GM19372 (cell line): ENCODE results near the gene DHTKD1.
"Not testable (repeated sequence)": the region's sequence is repeated elsewhere in the genome, so short reads cannot be mapped to it uniquely, and the experiment has no call there.

ENCODE experiments used
- ATAC-seq: cut with Tn5 transposase; IDR thresholded peaks from one replicate; pipeline ENCODE4 v1.9.1; 2021; ENCODE audit warnings: mild to moderate bottlenecking, low read depth, moderate library complexity; ENCODE audit not compliant: unreplicated experiment

The DHTKD1 gene

DNA sequence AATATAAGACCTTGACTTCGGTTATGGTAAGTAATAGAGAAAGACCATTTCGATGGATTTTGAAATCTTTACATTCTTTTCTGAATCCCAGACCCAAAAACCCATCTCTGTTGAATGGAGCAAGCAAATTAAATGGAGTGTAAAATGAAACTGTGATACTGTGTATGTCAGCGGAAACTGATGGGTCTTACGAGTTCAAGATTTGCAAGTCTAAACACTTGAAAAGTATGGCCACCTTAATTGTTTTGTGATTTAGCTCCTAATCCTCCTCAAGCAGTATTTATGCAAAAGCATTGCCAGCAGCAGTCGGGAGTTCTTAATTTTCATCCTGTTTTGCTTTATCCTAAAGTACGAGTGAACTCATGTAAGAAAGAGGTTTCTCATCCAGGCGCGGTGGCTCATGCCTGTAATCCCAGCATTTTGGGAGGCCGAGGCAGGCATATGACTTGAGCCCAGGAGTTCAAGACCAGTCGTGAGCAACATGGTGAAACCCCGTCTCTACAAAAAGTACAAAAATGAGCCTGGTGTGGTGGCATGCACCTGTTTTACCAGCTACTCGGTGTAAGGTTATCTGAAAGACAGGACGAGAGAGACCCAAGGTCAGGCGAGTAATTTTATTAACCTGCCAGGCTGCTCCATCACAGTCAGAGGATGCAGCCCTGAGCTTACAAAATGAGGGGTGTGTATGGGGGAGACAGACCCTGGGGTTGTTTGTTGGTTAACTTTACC lies 5.8 kb upstream of the DHTKD1 start:
- ATAC-seq = no peak

- ATAC-seq = no peak
These were observed 5.3 kb upstream of the DHTKD1 start for GRCh38 chr10:12063483-12063818.

DNA sequence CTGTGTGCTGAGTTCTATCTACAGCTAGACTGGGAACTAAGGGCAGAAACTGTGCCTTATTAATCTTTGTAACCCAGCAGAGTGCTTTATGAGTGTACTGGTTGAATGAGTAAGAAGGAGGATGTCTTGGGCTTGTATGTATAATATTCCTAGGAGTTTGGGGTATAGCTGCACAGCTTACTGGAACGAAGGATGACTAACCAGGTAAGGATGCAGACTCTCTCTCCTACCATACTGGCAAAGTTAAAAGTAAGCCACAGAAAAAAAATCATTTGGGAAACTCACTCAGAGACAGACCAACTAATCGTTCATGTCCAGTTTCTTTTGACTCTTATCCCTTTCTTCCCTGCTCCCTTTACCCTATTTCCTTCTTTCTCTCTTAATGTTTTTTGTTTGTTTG lies 1.4 kb upstream of the DHTKD1 start:
- ATAC-seq = no peak

DNA sequence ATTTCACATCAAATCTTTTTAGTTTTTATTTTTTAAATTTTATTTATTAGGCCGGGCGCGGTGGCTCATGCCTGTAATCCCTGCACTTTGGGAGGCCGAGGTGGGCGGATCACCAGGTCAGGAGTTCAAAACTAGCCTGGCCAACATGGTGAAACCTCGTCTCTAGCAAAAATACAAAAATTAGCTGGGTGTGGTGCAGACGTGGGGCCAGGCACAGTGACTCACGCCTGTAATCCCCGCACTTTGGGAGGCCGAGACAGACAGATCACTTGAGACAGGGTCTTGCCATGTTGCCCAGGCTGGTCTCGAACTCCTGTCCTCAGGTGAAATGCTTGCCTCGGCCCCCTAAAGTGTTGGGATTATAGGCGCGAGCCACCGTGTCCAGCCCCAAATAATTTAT lies 2.7 kb downstream of the DHTKD1 start:
- ATAC-seq = not testable (repeated sequence)

DNA sequence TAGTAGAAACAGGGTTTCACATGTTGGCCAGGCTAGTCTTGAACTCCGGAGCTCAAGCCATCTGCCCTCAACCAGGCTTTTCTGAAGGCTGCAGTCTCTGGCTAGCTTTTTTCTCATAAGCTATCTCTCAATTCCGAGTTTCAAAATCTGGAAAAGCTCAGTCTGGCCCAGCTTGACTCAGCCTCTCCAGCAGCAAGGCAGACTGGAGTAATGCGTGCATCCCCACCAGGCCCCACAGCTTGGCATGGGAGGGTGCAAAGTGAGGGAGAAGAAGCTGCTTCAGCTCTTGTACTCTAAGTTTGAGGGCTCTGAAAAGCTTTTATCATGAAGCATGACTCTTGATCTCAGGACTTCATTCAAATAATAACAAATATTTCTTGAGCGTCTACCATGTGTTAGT lies 4.8 kb downstream of the DHTKD1 start:
- no peak for ATAC-seq

DNA sequence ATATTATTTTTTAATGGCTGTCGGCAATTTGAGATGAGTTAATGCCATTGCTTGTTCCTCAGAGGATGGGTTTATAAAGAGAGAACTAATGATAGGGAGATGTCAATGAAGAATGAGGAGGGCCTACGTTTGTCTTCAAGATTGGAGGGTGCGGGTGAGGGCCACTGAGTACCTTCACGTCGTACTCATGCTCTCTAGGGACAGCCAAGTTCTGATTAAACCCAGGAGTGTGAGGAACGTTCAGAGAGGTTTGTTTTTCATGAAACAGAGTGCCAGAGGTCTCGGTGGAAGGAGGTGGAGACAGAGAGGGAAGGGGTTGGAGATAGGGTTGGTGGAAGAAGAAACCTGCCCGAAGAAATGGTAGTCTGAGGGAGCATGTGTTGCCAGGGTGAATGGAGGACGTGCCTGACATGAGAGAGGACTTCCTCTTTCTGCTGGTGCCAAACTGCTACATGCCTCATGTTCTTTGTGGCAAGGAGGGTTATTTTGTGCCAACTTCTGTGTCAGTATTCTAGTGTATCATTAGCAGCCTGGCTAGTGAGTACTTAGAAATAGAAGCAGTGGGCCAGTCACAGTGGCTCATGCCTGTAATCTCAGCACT lies 8.9 kb downstream of the DHTKD1 start:
- no peak for ATAC-seq

GRCh38 chr10:12081470-12081869 lies 12.7 kb downstream of the DHTKD1 start:
- no peak for ATAC-seq

GRCh38 chr10:12081879-12082557 lies 13.3 kb downstream of the DHTKD1 start:
- ATAC-seq = no peak

DNA sequence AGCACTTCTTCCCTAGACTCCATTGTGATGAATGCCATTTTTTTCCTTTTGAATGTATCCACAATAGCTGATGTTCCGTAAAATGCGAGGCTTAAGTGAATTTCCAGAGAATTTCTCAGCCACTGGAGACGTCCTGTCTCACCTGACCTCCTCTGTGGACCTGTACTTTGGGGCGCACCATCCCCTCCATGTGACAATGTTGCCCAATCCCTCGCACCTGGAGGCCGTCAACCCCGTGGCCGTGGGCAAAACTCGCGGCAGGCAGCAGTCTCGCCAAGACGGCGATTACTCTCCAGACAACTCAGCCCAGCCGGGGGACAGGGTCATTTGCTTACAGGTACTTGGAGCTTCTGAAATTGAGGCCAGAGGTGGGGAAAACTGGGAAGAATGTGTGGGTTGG lies 20.2 kb downstream of the DHTKD1 start:
- ATAC-seq = no peak

DNA sequence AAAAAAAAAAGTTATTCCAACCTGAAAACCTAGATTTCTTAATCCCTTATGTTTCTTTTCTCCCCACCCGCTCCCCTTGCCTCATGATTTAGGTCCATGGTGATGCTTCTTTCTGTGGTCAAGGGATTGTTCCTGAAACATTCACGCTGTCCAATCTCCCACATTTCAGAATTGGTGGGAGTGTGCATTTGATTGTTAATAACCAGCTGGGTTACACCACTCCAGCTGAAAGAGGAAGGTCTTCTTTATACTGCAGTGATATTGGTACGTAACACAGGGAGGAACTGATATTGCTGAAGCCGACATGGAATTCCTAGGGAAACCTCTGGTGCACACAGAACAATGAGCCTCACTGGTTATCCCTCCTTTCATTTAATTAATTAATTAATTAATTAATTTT lies 22.7 kb downstream of the DHTKD1 start:
- ATAC-seq = no peak

GRCh38 chr10:12097361-12097760 lies 28.6 kb downstream of the DHTKD1 start:
- not testable (repeated sequence) for ATAC-seq

DNA sequence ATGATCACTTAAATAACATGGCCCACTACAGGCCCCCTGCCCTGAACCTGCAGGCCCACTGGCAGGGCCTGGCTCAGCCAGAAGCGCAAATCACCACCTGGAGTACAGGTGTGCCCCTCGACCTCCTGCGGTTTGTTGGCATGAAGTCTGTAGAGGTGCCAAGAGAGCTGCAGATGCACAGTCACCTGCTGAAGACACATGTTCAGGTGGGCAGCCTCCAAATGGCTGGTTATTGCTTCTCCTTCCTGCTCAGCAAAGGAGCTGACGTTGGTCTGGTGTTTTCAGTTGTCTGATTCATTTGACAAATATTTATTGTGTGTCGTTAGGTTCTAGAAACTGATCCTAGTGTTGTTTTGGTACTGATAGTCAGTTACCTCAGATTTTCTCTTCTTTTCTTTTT lies 29.0 kb downstream of the DHTKD1 start:
- ATAC-seq = no peak

- ATAC-seq = no peak
These were observed 30.2 kb downstream of the DHTKD1 start for GRCh38 chr10:12098966-12099365.

DNA sequence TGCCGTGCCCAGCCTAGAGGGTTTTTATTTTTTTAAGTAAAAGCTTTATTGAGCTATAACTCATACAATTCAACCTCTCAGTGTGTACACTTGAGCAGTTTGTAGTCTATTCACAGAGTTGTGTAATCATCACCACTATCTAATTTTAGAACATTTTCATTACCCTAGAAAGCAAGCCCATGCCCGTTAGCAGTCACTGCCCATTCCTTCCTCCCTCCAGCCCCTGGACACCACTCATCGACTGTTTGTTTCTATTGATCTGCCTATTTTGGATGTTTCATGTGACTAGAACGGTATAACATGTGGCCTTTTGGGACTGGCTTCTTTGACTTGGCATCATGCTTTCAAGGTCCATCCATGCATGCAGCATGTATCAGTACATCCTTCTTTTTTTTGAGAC lies 35.0 kb downstream of the DHTKD1 start:
- ATAC-seq = no peak

- no peak for ATAC-seq
These were observed 39.0 kb downstream of the DHTKD1 start for GRCh38 chr10:12107781-12108180.

GRCh38 chr10:12109286-12109685 lies 40.5 kb downstream of the DHTKD1 start:
- ATAC-seq = no peak

- no peak for ATAC-seq
These were observed 42.8 kb downstream of the DHTKD1 start for GRCh38 chr10:12111528-12111927.

DNA sequence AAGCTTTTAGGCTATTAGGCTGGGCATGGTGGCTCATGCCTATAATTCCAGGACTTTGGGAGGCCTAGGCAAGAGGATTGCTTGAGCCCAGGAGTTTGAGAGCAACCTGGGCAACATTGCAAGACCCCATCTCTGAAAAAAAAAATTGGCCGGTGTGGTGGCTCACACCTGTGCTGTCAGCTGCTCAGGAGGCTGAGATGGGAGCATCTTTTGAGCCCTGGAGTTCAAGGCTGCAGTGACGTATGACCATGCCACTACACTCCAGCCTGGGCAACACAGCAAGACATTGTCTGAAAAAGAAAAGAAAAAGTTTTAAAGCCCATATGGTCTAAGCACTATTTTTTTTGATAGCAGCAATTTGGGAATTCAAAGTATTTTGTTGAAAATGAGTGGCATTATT lies 44.9 kb downstream of the DHTKD1 start:
- no peak for ATAC-seq

DNA sequence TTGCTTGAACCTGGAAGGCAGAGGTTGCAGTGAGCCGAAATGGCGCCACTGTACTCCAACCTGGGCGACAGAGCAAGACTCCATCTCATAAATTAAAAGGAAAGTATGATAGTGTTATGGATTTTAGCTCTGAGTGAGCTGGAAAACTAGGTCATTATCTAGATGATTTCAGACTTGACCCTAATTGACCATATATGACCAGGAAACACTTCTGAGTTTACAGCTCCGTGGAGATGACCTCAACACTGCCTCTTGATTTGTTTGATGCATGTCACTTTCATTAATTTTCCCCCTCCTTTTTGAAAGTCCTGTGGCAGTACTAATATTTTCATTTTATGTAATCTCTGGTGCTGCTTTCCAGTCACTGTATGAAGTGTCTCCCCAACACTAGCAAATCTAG lies 52.9 kb downstream of the DHTKD1 start:
- ATAC-seq = no peak

GRCh38 chr10:12129222-12130111 lies 60.7 kb downstream of the DHTKD1 start, which contains the start of gene SEC61A2:
Gene SEC61A2, plus strand, starts transcription at chr10:12129677. Its CDS starts 111 bp downstream, at chr10:12129788.
- peak; percentile 92 for ATAC-seq
